NCI-H2107 treated with DMSO at 0.1 percent for 48 hours (cell line): ENCODE results near the gene TCAP.

Experiments used
- DNase-seq: peaks from one replicate; lab custom pipeline; 2025; ENCODE audit not compliant: unreplicated experiment; lab: John Stamatoyannopoulos, UW

TCAP gene

DNA sequence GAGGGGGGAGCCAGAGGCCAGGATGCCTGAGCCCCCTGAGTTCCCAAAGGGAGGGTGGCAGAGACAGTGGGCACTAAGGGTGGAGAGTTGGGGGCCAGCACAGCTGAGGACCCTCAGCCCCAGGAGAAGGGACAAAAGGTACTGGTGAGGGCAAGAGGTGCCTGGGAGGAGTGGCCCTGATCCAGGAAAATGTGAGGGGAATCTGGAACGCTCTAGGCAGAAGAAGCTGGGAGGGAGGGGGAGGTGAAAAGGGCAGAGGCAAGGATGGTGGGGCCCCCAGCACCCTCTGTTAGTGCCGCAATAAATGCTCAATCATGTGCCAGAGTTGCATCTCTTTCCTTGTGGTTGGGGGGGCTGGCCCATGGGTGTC, 1.1 kb downstream of the TCAP start:
- no peak for DNase-seq

GRCh38 chr17:39666601-39667261, 1.6 kb downstream of the TCAP start:
- DNase-seq = no peak

GRCh38 chr17:39667262-39667944, 2.3 kb downstream of the TCAP start:
- no peak for DNase-seq

GRCh38 chr17:39667945-39668924, 3.1 kb downstream of the TCAP start, which contains the start of gene PNMT:
Gene PNMT, plus strand, starts transcription at chr17:39668453. Its CDS starts 23 bp downstream, at chr17:39668476.
- no peak for DNase-seq

DNA sequence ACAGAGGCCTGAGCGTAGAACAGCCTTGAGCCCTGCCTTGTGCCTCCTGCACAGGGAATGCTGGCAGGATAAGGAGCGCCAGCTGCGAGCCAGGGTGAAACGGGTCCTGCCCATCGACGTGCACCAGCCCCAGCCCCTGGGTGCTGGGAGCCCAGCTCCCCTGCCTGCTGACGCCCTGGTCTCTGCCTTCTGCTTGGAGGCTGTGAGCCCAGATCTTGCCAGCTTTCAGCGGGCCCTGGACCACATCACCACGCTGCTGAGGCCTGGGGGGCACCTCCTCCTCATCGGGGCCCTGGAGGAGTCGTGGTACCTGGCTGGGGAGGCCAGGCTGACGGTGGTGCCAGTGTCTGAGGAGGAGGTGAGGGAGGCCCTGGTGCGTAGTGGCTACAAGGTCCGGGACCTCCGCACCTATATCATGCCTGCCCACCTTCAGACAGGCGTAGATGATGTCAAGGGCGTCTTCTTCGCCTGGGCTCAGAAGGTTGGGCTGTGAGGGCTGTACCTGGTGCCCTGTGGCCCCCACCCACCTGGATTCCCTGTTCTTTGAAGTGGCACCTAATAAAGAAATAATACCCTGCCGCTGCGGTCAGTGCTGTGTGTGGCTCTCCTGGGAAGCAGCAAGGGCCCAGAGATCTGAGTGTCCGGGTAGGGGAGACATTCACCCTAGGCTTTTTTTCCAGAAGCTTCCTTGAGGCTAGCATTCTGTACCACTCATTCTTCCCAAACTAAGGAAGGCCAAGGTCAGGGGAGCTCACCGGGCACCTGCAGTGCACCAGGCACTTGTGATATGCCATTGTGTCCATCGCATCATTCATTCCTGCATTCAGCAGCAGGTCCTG, 5.0 kb downstream of the TCAP start:
- DNase-seq = no peak

DNA sequence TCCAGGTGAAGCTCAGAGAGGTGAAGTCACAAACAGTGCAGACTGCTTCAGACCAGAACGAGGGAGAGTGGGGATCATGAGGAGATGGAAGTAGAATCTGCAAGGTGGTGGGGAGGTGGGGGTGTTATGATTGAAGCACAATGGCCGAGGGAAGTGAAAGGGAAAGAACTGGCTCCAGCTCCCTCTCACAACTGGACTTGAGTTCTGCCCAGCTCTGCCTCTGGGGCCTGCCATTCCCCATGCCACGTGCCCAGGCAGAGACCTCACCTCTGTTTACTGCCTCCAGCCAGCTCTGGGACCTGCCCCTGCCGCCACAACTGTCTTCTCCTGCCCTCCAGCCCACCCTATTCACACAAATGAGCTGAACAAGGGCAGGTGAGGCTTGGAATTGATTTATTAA, 5.6 kb downstream of the TCAP start:
- no peak for DNase-seq

GRCh38 chr17:39671651-39672521, 6.7 kb downstream of the TCAP start:
- DNase-seq = no peak

DNA sequence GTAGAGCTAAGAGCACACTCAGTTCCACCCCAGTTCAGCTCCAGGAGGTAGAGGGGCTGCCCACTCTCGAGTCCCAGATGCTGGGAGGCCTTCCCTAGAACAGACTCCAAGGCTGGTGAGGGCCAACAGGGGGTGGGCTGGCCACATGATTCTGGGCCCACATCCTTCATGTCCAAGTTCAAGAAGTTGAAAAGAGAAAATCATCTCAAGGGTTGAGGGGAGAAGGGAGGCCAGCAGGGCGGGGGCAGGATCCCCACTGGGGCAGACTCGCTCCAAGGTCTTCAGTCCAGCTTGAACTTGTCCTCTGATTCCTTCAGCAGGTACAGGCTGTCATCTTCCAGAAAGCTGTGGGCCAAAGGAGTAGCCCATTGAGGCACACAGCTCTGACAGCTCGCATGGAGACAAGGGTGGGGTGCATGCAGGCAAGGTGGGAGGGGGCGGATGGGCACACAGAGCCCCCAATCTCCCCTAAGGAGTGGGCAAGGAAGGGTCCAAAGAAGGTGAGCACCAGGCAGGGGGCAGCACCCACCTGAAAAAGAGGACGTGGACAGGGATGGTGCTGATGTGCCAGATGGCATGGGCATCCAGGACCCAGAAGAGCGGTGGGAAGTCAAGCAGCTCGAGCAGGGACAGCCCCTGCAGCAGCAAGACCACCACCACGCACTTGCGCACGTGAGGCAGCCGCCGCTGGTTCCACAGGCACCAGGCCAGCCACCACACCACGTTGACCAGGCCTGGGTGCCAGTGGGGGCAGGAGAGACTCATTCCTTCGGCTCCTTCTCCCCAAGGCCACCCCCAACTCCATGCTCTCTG, 7.6 kb downstream of the TCAP start:
- no peak for DNase-seq

DNA sequence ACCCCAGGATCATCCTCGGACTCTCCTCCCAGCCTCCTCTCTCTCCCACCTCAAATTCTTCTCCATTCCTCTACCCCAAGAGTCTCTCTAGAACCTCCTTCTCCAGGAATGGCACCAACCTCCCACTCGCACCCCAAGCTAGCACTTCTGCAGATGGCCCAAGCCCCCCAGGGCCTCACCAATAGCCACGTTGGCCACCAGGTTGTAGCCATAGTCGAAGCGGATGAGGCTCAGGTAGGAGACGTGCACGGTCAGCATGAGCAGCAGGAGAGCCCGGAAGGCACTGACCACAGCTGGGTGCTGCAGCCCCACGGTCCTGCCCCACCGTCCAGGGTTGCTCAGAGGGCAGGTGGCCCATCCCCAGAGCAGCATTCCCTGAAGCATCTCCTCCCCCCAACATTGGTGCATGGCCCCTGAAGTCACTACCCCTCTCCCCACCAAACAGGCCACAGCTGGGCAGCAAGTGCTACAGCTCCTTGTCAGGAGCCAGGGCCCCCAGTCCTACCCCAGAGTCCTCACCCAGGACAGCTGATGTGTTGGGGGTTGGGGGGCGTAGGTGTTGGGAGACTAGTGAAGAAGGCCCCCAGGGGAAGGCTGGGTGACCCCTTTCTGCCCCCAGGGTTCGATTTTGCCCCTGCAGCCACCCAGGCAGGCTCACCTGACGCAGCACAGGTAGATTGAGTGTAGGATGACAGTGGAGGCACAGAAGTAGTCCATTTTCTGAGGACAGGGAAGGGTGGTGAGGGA, 8.4 kb downstream of the TCAP start:
- no peak for DNase-seq

GRCh38 chr17:39674179-39674578, 9.0 kb downstream of the TCAP start:
- no peak for DNase-seq

DNA sequence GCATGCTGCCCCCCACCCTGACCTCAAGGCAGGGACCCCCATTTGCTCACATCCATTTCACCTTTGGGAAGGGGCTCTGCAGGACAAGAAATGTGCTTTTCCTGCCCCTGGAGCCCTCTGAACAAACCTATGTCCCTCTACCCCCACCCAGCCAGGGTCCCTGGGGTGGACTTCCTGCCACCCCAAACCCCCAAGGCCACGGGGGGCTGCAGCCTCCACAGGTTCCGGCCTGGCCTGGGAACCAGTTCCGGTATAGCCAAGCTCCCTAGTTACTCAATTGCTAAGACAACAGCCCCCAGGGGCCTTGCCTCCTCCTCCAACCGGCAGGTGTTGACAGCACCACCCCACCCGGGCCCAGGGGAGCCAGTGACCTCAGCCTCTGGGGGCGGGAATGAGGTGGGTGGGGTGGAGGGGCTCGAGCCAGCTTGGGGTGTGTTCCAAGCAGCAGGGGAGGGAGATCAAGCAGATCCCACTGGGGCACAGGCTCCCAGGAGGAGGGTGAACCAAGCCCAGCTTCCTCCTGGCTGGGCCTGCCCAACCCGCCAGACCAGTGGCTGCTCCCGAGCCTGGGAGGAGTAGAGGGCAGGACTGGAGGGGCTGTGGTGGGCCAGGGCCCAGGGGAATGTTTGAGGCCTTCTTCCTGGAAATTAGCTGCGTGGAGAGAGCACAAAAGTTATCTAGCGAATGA, 9.7 kb downstream of the TCAP start:
- peak; percentile 68 for DNase-seq

DNA sequence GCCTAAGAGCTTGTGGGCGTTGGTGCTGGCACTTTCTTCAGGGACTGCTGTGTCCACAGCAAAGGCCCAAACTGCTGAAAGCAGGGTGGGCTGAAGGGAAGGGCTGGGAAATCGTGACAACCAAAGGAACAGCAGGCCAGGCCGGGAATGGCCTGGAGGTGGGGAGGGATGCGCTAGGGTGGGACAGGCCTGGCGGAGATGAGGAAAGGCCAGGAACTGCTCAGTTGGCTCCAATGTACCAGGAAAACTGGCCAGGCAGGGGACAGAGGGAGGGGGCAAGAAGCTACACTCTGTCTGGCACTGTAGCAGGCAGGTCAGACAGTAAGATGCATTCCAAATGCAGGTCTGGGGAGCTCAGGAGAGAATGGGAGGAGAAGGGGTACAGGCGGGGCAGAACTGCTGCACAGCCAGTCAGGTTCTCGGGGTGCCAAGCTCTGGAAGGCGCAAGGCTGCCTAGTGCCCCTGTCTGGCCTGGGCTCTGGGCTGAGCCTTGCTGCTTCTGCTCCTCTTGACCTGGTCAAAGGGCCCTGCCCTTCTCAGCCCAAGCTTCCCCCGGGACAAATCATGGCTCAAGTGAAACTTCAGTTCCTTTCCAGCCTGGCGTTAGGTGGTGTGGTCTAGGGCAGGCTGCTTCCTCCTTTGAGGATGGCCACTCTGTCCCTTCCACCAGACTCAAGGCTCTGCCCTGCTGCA, 10.4 kb downstream of the TCAP start:
- no peak for DNase-seq

DNA sequence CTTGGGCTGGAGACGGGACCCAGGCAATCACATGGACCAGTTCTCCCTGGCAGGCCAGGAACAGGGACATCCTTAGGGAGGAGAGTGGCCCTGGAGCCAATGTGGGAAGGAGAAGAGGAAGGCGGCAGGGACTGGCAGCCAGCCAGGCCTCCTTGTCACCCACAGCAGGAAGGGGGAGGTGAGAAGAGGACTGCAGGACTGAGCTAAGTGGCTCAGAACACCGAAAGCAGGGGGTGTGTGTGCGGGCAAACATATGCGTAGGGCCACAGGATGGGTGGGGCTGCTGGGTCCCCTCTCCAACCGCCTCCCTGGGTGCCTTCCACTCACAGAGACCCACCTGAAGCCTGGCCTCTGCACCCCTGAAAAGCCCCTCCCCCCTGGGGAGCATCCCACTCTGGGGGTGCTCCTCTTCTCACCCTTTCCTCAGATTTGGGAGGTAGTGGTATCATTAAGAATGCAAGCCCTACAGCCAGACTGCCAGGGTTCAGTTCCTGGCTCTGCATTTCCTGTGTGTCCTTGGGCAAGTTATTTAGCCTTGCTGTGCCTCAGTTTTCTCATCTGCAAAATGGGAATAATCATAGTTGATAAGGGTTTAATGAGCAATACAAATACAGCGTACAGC, 11.2 kb downstream of the TCAP start:
- peak; percentile 83 for DNase-seq

- DNase-seq = no peak
Observed at GRCh38 chr17:39677072-39677471, 11.9 kb downstream of the TCAP start.

DNA sequence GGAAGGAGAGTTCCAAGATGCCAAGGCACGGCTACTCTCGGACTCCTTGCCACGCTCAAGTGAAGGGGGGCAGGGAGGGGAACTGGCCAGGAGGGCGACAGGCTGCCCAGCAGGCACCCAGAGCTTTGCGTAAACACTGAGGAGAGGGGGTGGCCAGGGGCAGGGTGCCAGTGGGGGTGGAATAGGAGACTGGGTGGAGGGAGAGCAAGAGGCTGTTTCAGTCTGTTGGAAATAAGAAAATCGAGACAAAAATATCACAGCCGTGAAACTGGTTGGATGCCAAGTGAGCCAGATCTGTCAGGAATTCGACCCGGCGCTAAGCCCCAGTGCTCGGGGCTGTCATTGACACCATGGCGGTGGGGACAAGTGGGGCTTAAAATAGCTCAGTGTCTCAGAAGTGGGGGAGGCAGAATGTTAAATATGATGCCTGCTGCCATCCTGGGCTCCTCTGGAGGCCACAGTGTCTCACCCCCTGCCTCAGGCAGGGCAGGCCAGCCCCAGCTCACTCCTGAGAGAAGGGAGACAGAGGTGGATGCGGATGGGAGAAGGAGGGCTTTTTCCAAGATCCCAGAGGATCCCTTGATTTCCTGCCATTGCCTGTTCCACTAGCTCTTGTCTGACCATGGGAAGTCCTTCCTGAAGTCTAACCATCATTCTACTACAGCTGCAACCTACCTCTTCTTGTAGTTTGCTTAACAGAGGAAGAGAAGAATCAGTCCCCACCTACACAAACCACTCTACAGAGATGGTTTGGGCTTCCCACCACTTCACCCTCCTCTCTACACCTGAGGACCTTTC, 12.6 kb downstream of the TCAP start:
- peak; percentile 74 for DNase-seq
